Measurements from ENCODE around the gene STYXL2. TPM values are rescaled to one million over a fixed set of nuclear protein-coding genes. Genes with fewer than 3 reads are reported as not detected.

STYXL2 gene
- total RNA-seq, 1 donor from 2014 or later: 1.9 TPM

GRCh38 chr1:167066333-167067122 lies 27.3 kb upstream of the STYXL2 start:
- no peak overlapping the region for H3K27ac Mint-ChIP-seq (ENCODE audit: unreplicated experiment)
- peak; percentile 92 for DNase-seq (ENCODE audit: low spot score)
- H3K9me3 Mint-ChIP-seq (ENCODE audit: unreplicated experiment): no peaks in the 10 kb centered on the region
- H3K27me3 Mint-ChIP-seq (ENCODE audit: unreplicated experiment): peaks cover 3% of the 10 kb centered on the region
- H3K4me1 Mint-ChIP-seq (ENCODE audit: unreplicated experiment): peaks cover 5% of the 10 kb centered on the region
- TF ChIP-seq, protein P1, sequence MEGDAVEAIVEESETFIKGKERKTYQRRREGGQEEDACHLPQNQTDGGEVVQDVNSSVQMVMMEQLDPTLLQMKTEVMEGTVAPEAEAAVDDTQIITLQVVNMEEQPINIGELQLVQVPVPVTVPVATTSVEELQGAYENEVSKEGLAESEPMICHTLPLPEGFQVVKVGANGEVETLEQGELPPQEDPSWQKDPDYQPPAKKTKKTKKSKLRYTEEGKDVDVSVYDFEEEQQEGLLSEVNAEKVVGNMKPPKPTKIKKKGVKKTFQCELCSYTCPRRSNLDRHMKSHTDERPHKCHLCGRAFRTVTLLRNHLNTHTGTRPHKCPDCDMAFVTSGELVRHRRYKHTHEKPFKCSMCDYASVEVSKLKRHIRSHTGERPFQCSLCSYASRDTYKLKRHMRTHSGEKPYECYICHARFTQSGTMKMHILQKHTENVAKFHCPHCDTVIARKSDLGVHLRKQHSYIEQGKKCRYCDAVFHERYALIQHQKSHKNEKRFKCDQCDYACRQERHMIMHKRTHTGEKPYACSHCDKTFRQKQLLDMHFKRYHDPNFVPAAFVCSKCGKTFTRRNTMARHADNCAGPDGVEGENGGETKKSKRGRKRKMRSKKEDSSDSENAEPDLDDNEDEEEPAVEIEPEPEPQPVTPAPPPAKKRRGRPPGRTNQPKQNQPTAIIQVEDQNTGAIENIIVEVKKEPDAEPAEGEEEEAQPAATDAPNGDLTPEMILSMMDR (IDR thresholded peaks at IDR 0.05; ENCODE audit: unreplicated experiment): peak; percentile 97
- no peaks in the 10 kb centered on the region for H3K36me3 Mint-ChIP-seq (ENCODE audit: low read depth, unreplicated experiment)
- no peak overlapping the region for H3K4me3 Mint-ChIP-seq (ENCODE audit: unreplicated experiment)

GRCh38 chr1:167067904-167068303 lies 26.0 kb upstream of the STYXL2 start:
- Mint-ChIP-seq H3K36me3 (ENCODE audit: low read depth, unreplicated experiment) (no peaks in the 10 kb centered on the region), H3K27ac (ENCODE audit: unreplicated experiment) (no peak overlapping the region), H3K9me3 (ENCODE audit: unreplicated experiment) (no peaks in the 10 kb centered on the region), H3K27me3 (ENCODE audit: unreplicated experiment) (peaks cover 2% of the 10 kb centered on the region), H3K4me1 (ENCODE audit: unreplicated experiment) (peaks cover 5% of the 10 kb centered on the region), H3K4me3 (ENCODE audit: unreplicated experiment) (no peak overlapping the region)
- DNase-seq (ENCODE audit: low spot score): no peak
- TF ChIP-seq, protein P1 (IDR thresholded peaks at IDR 0.05; ENCODE audit: unreplicated experiment): no peak

GRCh38 chr1:167068761-167069160 lies 25.1 kb upstream of the STYXL2 start:
- TF ChIP-seq, protein P1 (IDR thresholded peaks at IDR 0.05; ENCODE audit: unreplicated experiment): no peak
- H3K27me3 Mint-ChIP-seq (ENCODE audit: unreplicated experiment): no peaks in the 10 kb centered on the region
- no peaks in the 10 kb centered on the region for H3K9me3 Mint-ChIP-seq (ENCODE audit: unreplicated experiment)
- H3K36me3 Mint-ChIP-seq (ENCODE audit: low read depth, unreplicated experiment): no peaks in the 10 kb centered on the region
- no peak overlapping the region for H3K4me3 Mint-ChIP-seq (ENCODE audit: unreplicated experiment)
- no peak for DNase-seq (ENCODE audit: low spot score)
- no peak overlapping the region for H3K27ac Mint-ChIP-seq (ENCODE audit: unreplicated experiment)
- peaks cover 5% of the 10 kb centered on the region for H3K4me1 Mint-ChIP-seq (ENCODE audit: unreplicated experiment)

DNA sequence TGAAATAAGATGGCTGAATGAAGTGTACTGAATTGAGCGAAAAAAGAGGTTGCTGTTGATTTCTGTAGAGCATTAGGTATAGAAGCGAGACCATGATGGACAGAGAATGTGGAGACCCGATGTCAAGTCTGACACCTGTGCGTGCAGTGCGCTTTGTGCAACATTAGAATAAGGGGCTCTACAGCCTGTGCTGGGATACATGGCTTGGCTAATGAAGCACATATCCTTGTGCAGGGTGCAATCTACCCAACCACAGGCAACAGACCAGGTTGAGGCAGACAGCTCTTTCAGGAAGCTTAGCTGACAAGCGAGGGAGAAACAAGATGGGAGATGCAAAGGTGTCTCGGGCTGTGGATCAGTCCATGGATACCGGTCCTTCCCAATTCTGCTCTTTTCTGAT lies 22.6 kb upstream of the STYXL2 start:
- no peaks in the 10 kb centered on the region for H3K36me3 Mint-ChIP-seq (ENCODE audit: low read depth, unreplicated experiment)
- peaks cover 5% of the 10 kb centered on the region for H3K27me3 Mint-ChIP-seq (ENCODE audit: unreplicated experiment)
- no peaks in the 10 kb centered on the region for H3K9me3 Mint-ChIP-seq (ENCODE audit: unreplicated experiment)
- no peak overlapping the region for H3K4me3 Mint-ChIP-seq (ENCODE audit: unreplicated experiment)
- TF ChIP-seq, protein P1 (IDR thresholded peaks at IDR 0.05; ENCODE audit: unreplicated experiment): no peak
- H3K4me1 Mint-ChIP-seq (ENCODE audit: unreplicated experiment): peaks cover 18% of the 10 kb centered on the region
- no peak for DNase-seq (ENCODE audit: low spot score)
- H3K27ac Mint-ChIP-seq (ENCODE audit: unreplicated experiment): no peak overlapping the region

GRCh38 chr1:167076136-167076710 lies 17.7 kb upstream of the STYXL2 start:
- TF ChIP-seq, protein P1 (IDR thresholded peaks at IDR 0.05; ENCODE audit: unreplicated experiment): no peak
- no peaks in the 10 kb centered on the region for H3K9me3 Mint-ChIP-seq (ENCODE audit: unreplicated experiment)
- H3K4me3 Mint-ChIP-seq (ENCODE audit: unreplicated experiment): no peak overlapping the region
- peaks cover 16% of the 10 kb centered on the region for H3K4me1 Mint-ChIP-seq (ENCODE audit: unreplicated experiment)
- H3K36me3 Mint-ChIP-seq (ENCODE audit: low read depth, unreplicated experiment): no peaks in the 10 kb centered on the region
- peaks cover 7% of the 10 kb centered on the region for H3K27me3 Mint-ChIP-seq (ENCODE audit: unreplicated experiment)
- DNase-seq (ENCODE audit: low spot score): no peak
- no peak overlapping the region for H3K27ac Mint-ChIP-seq (ENCODE audit: unreplicated experiment)
